Fibroblast of the aortic adventitia (primary cell): ENCODE results near the gene LDLRAD3. TPM values are rescaled to one million over a fixed set of nuclear protein-coding genes. Genes with fewer than 3 reads are reported as not detected.

ENCODE experiments used
- DNase-seq: peaks from one replicate; pipeline ENCODE4 v3.0.0-alpha.2; 2010; ENCODE audit warnings: low read depth
- H3K4me3 ChIP-seq: 2 replicates; pipeline ENCODE4 v1.5.1; 2011; ENCODE audit warnings: low read depth, mild to moderate bottlenecking, control low read depth, low read length, moderate library complexity
- CTCF ChIP-seq: IDR thresholded peaks from 2 replicates; pipeline ENCODE4 v1.5.1; 2011; ENCODE audit warnings: mild to moderate bottlenecking, low read length, control low read depth, inconsistent platforms; ENCODE audit not compliant: insufficient read depth
- total RNA-seq: library from RNA; depleted of rRNA; stranded (reverse); fragments of >200 nt; gene quantifications from 2 replicates; pipeline ENCODE4 v1.2.3, GENCODE V29; 2012; ENCODE audit warnings: low replicate concordance

The LDLRAD3 gene
- total RNA-seq, 1 donor = 10.8 TPM

GRCh38 chr11:36073411-36074203, 129.7 kb downstream of the LDLRAD3 start:
- H3K4me3 ChIP-seq = no peak overlapping the region
- peak; percentile 63 for DNase-seq
- TF ChIP-seq CTCF = no peak

GRCh38 chr11:36074941-36075431, 131.1 kb downstream of the LDLRAD3 start:
- DNase-seq = peak; percentile 78
- H3K4me3 ChIP-seq = no peak overlapping the region
- no peak for TF ChIP-seq CTCF

GRCh38 chr11:36077368-36077767, 133.5 kb downstream of the LDLRAD3 start:
- DNase-seq = no peak
- TF ChIP-seq CTCF = no peak

GRCh38 chr11:36077886-36078685, 134.2 kb downstream of the LDLRAD3 start:
- H3K4me3 ChIP-seq = no peak overlapping the region
- no peak for DNase-seq
- TF ChIP-seq CTCF = no peak

More at GRCh38 chr11:36077368-36077767, 133.5 kb downstream of the LDLRAD3 start:
- H3K4me3 ChIP-seq = no peak overlapping the region

- no peak for DNase-seq
- no peak for TF ChIP-seq CTCF
- H3K4me3 ChIP-seq = no peak overlapping the region
Measured at GRCh38 chr11:36078686-36079055, 134.8 kb downstream of the LDLRAD3 start.

GRCh38 chr11:36079878-36080675, 136.2 kb downstream of the LDLRAD3 start:
- H3K4me3 ChIP-seq = no peak overlapping the region
- no peak for DNase-seq
- no peak for TF ChIP-seq CTCF
